ENCODE data around the gene RBP5. TPM values are rescaled to one million over a fixed set of nuclear protein-coding genes. Genes with fewer than 3 reads are reported as not detected.
"Not testable (repeated sequence)": the region's sequence is repeated elsewhere in the genome, so short reads cannot be mapped to it uniquely, and the experiment has no call there.

Gene RBP5
- polyA plus RNA-seq, 2 donors: 0.65 to 2.2 TPM

- Histone ChIP-seq H3K9me3 (ENCODE audit: control insufficient read depth in 2 of 2, insufficient read depth in 1 of 2, low read depth in 1 of 2, low read length in 1 of 2) (no peaks in the 10 kb centered on the region), H3K36me3 (ENCODE audit: control insufficient read depth in 2 of 2, insufficient read depth in 2 of 2, low read length in 1 of 2) (peaks cover 0 to 5% of the 10 kb centered on the region in 2 donors), H3K4me1 (ENCODE audit: control insufficient read depth in 2 of 2, insufficient read depth in 2 of 2, low read length in 1 of 2) (peaks cover 0 to 3% of the 10 kb centered on the region in 2 donors), H3K27me3 (ENCODE audit: control insufficient read depth in 1 of 2, insufficient read depth in 2 of 2, low read length in 2 of 2) (no peaks in the 10 kb centered on the region), H3K27ac (ENCODE audit: low read depth in 2 of 2, low read length in 1 of 2) (peak overlapping the region; percentile 87 to 97), H3K4me3 (ENCODE audit: low read depth in 1 of 2, low read length in 2 of 2) (peak overlapping the region; percentile 56 to 80)
- 26 to 29% methylated on average over 3 of the region's 3 CpGs for WGBS, 2 donors
Observed at GRCh38 chr12:7107636-7108002, 21.1 kb downstream of the RBP5 start.

GRCh38 chr12:7107181-7107580 is 21.5 kb downstream of the RBP5 start:
- not testable (repeated sequence) for H3K36me3 ChIP-seq (ENCODE audit: control insufficient read depth in 2 of 2, insufficient read depth in 2 of 2, low read length in 1 of 2); H3K4me1 ChIP-seq (ENCODE audit: control insufficient read depth in 2 of 2, insufficient read depth in 2 of 2, low read length in 1 of 2); H3K27me3 ChIP-seq (ENCODE audit: control insufficient read depth in 1 of 2, insufficient read depth in 2 of 2, low read length in 2 of 2); H3K4me3 ChIP-seq (ENCODE audit: low read depth in 1 of 2, low read length in 2 of 2); H3K27ac ChIP-seq (ENCODE audit: low read depth in 2 of 2, low read length in 1 of 2); H3K9me3 ChIP-seq (ENCODE audit: control insufficient read depth in 2 of 2, insufficient read depth in 1 of 2, low read depth in 1 of 2, low read length in 1 of 2)
- WGBS, 2 donors: 96 to 99% methylated on average over 5 of the region's 5 CpGs

GRCh38 chr12:7106082-7106481 is 22.6 kb downstream of the RBP5 start:
- Histone ChIP-seq H3K4me3 (ENCODE audit: low read depth in 1 of 2, low read length in 2 of 2) (no peak overlapping the region), H3K27me3 (ENCODE audit: control insufficient read depth in 1 of 2, insufficient read depth in 2 of 2, low read length in 2 of 2) (no peaks in the 10 kb centered on the region), H3K9me3 (ENCODE audit: control insufficient read depth in 2 of 2, insufficient read depth in 1 of 2, low read depth in 1 of 2, low read length in 1 of 2) (no peaks in the 10 kb centered on the region), H3K27ac (ENCODE audit: low read depth in 2 of 2, low read length in 1 of 2) (no peak overlapping the region), H3K4me1 (ENCODE audit: control insufficient read depth in 2 of 2, insufficient read depth in 2 of 2, low read length in 1 of 2) (peaks cover 0 to 3% of the 10 kb centered on the region in 2 donors), H3K36me3 (ENCODE audit: control insufficient read depth in 2 of 2, insufficient read depth in 2 of 2, low read length in 1 of 2) (peaks cover 5% of the 10 kb centered on the region in 2 donors)
- WGBS, 2 donors: 89 to 93% methylated on average over 1 of the region's 1 CpG

GRCh38 chr12:7103837-7104584 is 24.7 kb downstream of the RBP5 start:
- Histone ChIP-seq H3K27ac (ENCODE audit: low read depth in 2 of 2, low read length in 1 of 2) (no peak overlapping the region), H3K27me3 (ENCODE audit: control insufficient read depth in 1 of 2, insufficient read depth in 2 of 2, low read length in 2 of 2) (no peaks in the 10 kb centered on the region), H3K9me3 (ENCODE audit: control insufficient read depth in 2 of 2, insufficient read depth in 1 of 2, low read depth in 1 of 2, low read length in 1 of 2) (no peaks in the 10 kb centered on the region), H3K4me3 (ENCODE audit: low read depth in 1 of 2, low read length in 2 of 2) (no peak overlapping the region), H3K36me3 (ENCODE audit: control insufficient read depth in 2 of 2, insufficient read depth in 2 of 2, low read length in 1 of 2) (peaks cover 9 to 11% of the 10 kb centered on the region in 2 donors), H3K4me1 (ENCODE audit: control insufficient read depth in 2 of 2, insufficient read depth in 2 of 2, low read length in 1 of 2) (no peaks in the 10 kb centered on the region)
- 93% methylated on average over 14 of the region's 14 CpGs for WGBS, 2 donors

- no peak overlapping the region for H3K4me3 ChIP-seq (ENCODE audit: low read depth in 1 of 2, low read length in 2 of 2)
- H3K27ac ChIP-seq (ENCODE audit: low read depth in 2 of 2, low read length in 1 of 2): no peak overlapping the region
- peaks cover 9 to 11% of the 10 kb centered on the region in 2 donors for H3K36me3 ChIP-seq (ENCODE audit: control insufficient read depth in 2 of 2, insufficient read depth in 2 of 2, low read length in 1 of 2)
- no peaks in the 10 kb centered on the region for H3K4me1 ChIP-seq (ENCODE audit: control insufficient read depth in 2 of 2, insufficient read depth in 2 of 2, low read length in 1 of 2)
- H3K9me3 ChIP-seq (ENCODE audit: control insufficient read depth in 2 of 2, insufficient read depth in 1 of 2, low read depth in 1 of 2, low read length in 1 of 2): no peaks in the 10 kb centered on the region
- H3K27me3 ChIP-seq (ENCODE audit: control insufficient read depth in 1 of 2, insufficient read depth in 2 of 2, low read length in 2 of 2): no peaks in the 10 kb centered on the region
- WGBS, 2 donors: 71 to 85% methylated on average over 3 of the region's 3 CpGs
Observed at GRCh38 chr12:7102582-7102981, 26.1 kb downstream of the RBP5 start.

GRCh38 chr12:7101694-7102131 is 27.0 kb downstream of the RBP5 start:
- H3K4me1 ChIP-seq (ENCODE audit: control insufficient read depth in 2 of 2, insufficient read depth in 2 of 2, low read length in 1 of 2): no peaks in the 10 kb centered on the region
- WGBS, 2 donors: 82 to 85% methylated on average over 10 of the region's 10 CpGs
- no peaks in the 10 kb centered on the region for H3K9me3 ChIP-seq (ENCODE audit: control insufficient read depth in 2 of 2, insufficient read depth in 1 of 2, low read depth in 1 of 2, low read length in 1 of 2)
- peaks cover 9 to 11% of the 10 kb centered on the region in 2 donors for H3K36me3 ChIP-seq (ENCODE audit: control insufficient read depth in 2 of 2, insufficient read depth in 2 of 2, low read length in 1 of 2)
- no peak overlapping the region for H3K4me3 ChIP-seq (ENCODE audit: low read depth in 1 of 2, low read length in 2 of 2)
- H3K27ac ChIP-seq (ENCODE audit: low read depth in 2 of 2, low read length in 1 of 2): no peak overlapping the region
- no peaks in the 10 kb centered on the region for H3K27me3 ChIP-seq (ENCODE audit: control insufficient read depth in 1 of 2, insufficient read depth in 2 of 2, low read length in 2 of 2)

GRCh38 chr12:7101047-7101693 is 27.5 kb downstream of the RBP5 start:
- Histone ChIP-seq H3K36me3 (ENCODE audit: control insufficient read depth in 2 of 2, insufficient read depth in 2 of 2, low read length in 1 of 2) (peaks cover 9 to 11% of the 10 kb centered on the region in 2 donors), H3K27ac (ENCODE audit: low read depth in 2 of 2, low read length in 1 of 2) (no peak overlapping the region), H3K4me1 (ENCODE audit: control insufficient read depth in 2 of 2, insufficient read depth in 2 of 2, low read length in 1 of 2) (no peaks in the 10 kb centered on the region), H3K27me3 (ENCODE audit: control insufficient read depth in 1 of 2, insufficient read depth in 2 of 2, low read length in 2 of 2) (no peaks in the 10 kb centered on the region), H3K4me3 (ENCODE audit: low read depth in 1 of 2, low read length in 2 of 2) (no peak overlapping the region), H3K9me3 (ENCODE audit: control insufficient read depth in 2 of 2, insufficient read depth in 1 of 2, low read depth in 1 of 2, low read length in 1 of 2) (no peaks in the 10 kb centered on the region)
- WGBS, 2 donors: 78 to 82% methylated on average over 4 of the region's 4 CpGs

- H3K27me3 ChIP-seq (ENCODE audit: control insufficient read depth in 1 of 2, insufficient read depth in 2 of 2, low read length in 2 of 2): no peaks in the 10 kb centered on the region
- no peaks in the 10 kb centered on the region for H3K9me3 ChIP-seq (ENCODE audit: control insufficient read depth in 2 of 2, insufficient read depth in 1 of 2, low read depth in 1 of 2, low read length in 1 of 2)
- H3K27ac ChIP-seq (ENCODE audit: low read depth in 2 of 2, low read length in 1 of 2): no peak overlapping the region
- 63 to 85% methylated on average over 4 of the region's 4 CpGs for WGBS, 2 donors
- no peaks in the 10 kb centered on the region for H3K4me1 ChIP-seq (ENCODE audit: control insufficient read depth in 2 of 2, insufficient read depth in 2 of 2, low read length in 1 of 2)
- no peak overlapping the region for H3K4me3 ChIP-seq (ENCODE audit: low read depth in 1 of 2, low read length in 2 of 2)
- peaks cover 9 to 11% of the 10 kb centered on the region in 2 donors for H3K36me3 ChIP-seq (ENCODE audit: control insufficient read depth in 2 of 2, insufficient read depth in 2 of 2, low read length in 1 of 2)
Observed at GRCh38 chr12:7100239-7100638, 28.4 kb downstream of the RBP5 start.

GRCh38 chr12:7099290-7099996 is 29.2 kb downstream of the RBP5 start:
- Histone ChIP-seq H3K36me3 (ENCODE audit: control insufficient read depth in 2 of 2, insufficient read depth in 2 of 2, low read length in 1 of 2) (peaks cover 8 to 11% of the 10 kb centered on the region in 2 donors), H3K4me3 (ENCODE audit: low read depth in 1 of 2, low read length in 2 of 2) (no peak overlapping the region)
- 84 to 87% methylated on average over 9 of the region's 9 CpGs for WGBS, 2 donors

More at GRCh38 chr12:7099290-7099996, 29.2 kb downstream of the RBP5 start:
- Histone ChIP-seq H3K4me1 (ENCODE audit: control insufficient read depth in 2 of 2, insufficient read depth in 2 of 2, low read length in 1 of 2) (no peaks in the 10 kb centered on the region), H3K9me3 (ENCODE audit: control insufficient read depth in 2 of 2, insufficient read depth in 1 of 2, low read depth in 1 of 2, low read length in 1 of 2) (no peaks in the 10 kb centered on the region), H3K27ac (ENCODE audit: low read depth in 2 of 2, low read length in 1 of 2) (no peak overlapping the region), H3K27me3 (ENCODE audit: control insufficient read depth in 1 of 2, insufficient read depth in 2 of 2, low read length in 2 of 2) (no peaks in the 10 kb centered on the region)
